Measurements from ENCODE around the gene CSRP1.

Gene CSRP1

DNA sequence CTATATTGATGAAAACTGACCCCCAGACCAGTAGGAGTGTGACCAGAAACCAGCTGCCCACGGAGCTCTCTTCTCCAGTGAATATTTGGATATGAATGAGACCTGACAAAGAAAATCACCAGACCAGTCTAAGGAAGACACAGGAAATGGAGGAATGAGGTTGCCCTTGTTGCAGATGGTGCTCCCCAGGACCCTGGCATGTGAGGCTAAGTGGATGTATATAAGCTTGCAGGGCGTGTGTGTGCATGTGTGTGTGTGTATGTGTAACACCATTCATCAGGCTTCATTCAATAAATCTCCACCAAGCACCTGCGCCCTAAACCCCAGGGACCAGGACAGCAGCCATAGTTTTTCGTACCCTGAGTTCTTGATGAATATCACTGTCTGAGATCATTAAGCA is 52.3 kb downstream of the CSRP1 start:
- no peak for DNase-seq

DNA sequence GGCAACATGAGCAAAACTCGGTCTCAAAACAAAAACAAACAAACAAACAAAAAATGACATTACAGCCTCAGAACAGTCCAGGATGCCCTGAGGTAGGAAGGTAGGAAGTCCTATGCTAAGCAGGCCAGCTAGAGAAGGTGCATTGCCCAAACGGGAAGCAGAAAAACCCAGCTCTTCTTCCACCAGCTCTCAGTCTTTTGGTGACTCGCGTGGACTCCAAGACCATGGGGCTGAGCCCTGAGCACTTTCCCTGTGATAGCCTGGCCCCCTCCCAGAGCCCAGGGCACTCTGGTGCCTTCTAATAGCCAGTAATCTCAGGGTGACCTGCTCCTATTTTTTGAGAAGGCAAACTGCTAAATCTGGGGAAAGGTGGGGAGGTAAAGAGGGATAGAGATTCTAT is 54.1 kb downstream of the CSRP1 start:
- no peak for DNase-seq

DNA sequence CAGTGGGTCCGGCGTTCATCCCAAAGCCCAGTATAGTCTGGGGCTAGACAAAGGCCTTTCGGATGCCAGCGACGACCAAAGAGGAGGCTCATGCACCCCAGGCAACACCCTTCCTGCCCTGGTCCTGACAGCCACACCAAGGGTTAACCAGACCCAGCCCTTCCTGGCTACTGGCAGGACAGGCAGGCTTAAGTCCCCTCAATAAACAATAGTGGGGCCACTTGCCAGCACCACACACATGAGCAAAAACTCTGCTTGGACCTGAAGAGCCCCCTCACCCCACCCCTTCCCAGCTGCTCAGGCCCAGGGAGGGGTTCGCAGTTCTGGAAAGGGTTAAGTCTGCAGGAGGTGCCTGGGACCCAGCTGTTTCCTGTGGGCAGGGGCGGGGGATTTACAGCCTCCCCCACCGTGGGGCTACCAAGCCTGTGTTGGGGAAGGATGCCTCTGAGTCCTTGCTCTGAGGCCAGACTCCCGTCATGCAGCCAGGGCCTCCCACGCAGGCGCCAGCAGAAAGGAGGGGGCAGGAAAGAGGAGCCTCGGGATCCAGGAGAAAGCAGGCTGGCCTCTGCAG is 56.1 kb downstream of the CSRP1 start:
- DNase-seq = peak; percentile 71

DNA sequence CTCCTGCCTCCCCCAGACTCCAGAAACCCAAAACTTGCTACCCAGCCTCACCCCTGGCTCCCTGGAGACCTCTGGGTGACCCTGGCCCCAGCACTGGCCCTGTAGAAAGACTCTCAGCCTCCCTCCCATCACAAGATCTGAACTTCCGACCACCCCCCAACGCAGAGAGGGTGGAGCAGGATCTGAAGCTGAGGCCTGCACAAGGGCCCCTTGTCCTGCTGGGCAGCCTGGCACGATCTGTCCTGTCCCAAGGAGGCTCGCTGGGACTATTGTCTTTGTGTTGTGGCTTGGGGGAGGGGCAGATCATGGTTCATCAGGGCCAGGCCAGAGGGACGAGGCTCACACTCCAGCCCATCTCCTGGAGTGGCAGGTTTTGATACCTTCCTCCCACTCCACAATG is 57.9 kb downstream of the CSRP1 start:
- no peak for DNase-seq

DNA sequence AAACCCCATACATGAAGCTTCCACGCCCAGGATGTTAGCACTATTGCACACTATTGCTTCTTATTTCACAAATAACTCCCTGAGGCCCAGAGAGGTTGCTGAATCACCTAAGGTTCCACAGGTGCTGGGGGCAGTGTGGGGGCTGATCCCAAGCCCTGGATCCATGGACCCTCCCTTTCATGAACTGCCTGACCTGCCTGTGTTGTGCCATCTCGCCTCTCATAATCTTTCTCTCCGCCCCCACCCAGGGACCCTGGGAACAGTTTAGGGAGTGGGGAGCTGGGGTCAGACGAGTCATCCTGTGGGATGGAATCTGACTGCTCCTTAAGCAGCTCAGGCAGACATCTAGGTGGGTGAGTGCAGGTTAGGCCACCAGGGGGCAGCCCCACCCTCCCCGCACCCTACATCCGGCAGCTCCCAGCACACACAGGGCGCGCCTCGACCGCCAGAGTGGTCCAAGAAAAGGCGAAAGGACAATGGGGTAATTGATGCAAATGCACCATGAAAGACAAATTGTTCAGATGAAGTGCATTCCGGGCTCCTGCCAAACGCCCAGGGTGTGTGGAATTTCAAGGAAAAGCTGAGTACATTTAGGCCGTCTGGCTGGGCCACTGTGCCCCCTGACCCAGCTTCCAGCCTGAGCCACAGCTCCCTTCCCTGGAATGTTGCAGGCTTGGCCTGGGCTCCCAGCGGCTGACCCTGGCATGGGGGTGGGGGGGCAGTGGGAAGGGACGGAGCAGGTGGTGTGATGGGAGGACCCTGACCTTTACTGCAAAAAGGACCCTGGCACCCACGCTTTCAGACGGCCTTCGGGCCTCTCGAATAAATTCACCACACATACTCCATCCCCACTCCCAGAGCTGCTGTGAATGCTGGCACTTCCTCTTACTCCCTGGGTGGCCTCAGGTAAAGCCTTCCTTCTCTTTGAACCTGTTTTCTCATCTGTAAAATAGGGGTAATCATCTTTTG is 58.7 kb downstream of the CSRP1 start:
- peak; percentile 71 for DNase-seq

DNA sequence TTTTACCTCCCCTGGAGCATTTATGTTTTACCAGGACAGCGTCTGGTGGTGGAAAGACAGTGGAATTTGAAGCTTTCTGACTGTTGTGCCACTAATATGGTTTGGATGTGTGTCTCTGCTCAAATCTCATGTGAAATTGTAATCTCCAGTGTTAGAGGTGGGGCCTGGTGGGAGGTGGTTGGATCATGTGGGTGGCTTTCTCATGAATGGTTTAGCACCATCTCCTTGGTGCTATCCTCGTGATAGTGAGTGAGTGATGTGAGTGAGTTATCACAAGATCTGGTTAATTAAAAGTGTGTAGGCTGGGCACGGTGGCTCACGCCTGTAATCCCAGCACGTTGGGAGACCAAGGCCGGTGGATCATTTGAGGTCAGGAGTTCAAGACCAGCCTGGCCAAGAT is 61.6 kb downstream of the CSRP1 start:
- no peak for DNase-seq

DNA sequence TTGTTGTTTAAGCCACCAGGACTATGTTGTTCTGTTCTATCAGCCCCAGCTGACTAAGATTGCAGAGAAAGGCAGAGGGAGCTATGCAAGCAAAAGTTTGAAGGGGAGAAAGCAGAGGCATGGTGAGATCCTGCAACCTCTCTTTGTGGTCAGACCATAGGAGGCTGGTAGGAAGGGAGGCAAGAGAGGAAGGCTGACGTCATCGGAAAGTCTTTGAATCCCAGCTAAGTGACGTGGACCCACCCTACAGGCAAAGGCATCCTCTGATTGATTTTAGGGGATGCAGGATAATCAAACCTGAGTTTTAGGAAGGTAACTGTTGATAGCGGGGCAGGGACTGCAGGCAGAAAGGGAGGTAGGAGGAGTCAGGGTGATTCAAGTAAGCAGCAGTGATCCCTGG is 62.1 kb downstream of the CSRP1 start:
- peak; percentile 48 for DNase-seq

DNA sequence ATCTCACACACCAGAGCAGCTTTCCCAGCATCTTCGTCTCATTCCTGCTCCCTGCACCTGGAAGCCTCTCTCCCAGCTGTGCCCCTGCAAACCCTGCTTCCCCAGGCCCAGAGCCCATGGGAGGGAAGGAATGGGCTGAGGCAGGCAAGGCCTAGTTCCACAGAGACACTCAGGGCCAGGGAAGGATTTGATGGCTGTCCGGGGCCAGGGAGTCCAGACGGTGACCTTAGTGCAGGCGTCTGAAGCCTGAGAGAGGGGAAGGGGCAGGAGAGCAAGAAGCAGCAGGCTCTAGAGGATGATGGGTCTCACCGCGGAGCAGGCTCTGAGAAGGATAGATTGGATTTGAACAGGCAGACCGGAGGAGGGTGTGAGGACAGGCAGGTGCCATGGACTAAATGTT is 63.2 kb downstream of the CSRP1 start:
- no peak for DNase-seq

DNA sequence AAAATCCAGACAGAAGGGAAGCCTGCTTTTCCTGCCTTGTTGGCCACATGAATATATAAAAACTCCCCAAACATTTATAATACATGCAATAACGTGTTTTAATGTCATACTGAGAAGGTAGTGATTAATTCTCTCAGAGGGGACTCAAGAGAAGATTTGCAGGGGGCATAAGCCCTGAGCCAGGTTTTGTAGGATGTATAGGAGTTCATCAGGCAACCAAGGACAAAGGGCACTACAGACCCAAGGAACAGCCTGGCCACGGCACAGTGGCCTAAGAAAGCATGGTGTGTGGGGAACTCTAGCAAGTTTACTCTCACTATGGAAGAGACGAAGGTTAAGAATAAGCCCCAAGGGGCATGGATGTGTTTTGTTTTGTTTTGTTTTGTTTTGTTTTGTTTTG is 70.0 kb downstream of the CSRP1 start:
- no peak for DNase-seq

DNA sequence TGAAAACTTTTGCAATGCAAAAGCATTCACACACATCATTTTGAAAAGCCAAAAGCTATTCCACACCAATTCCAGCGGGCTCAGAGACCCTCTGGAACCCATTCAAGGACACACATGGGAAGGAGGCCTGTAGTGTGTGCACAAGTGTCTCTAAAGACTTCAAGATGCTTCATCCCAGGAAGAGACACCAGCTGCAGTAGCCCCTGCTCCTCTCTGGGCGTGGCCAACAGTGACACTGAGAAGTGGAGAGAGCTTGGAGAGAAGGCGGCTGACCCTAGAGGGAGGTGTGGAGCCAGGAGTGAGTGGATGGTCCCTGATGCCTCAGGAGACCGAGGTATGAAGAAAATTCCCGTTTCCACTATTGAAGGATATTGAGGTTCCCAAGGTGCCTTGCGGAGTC is 70.5 kb downstream of the CSRP1 start:
- peak; percentile 64 for DNase-seq

DNA sequence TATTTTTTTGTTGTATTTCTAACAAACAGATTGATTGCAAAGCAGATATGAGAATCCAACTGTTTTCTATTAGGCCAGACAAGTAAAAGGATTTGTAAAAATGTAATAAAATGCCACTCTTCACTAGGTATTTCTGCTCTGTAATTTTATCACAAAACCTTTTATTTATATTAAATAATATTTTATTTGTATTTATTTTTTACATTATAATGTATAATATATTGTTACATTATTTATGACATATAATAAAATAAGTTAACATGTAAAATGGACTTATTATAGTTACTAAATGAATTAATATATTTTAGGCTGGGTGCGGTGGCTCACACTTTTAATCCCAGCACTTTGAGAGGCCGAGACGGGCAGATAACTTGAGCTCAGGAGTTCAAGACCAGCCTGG is 72.7 kb downstream of the CSRP1 start:
- DNase-seq = no peak

DNA sequence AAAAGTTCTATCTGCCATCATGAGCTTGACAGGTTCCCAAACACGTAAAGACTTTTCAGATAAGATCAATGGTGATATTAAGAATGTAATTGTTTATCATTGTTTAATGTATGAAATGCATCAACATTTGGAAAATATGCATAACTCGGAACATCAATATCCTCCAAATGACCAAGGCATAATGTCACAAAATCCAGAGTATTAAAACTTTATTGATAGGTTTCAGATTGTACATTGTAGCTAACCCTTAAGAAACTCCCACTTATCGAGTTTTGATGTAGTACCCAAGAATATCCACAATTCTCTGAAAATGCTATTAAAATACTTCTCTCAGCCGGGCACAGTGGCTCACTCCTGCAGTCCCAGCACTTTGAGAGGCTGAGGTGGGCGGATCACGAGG is 73.3 kb downstream of the CSRP1 start:
- no peak for DNase-seq
